Measurements from ENCODE around the gene CDC20.
A peak's percentile ranks its signal among the peaks of the same experiment; 100 is the strongest.

Gene CDC20

GRCh38 chr1:43370564-43370963, 11.8 kb downstream of the CDC20 start:
- no peak overlapping the region for H3K27ac ChIP-seq
- DNase-seq (ENCODE audit: low spot score), result no peak
- TF ChIP-seq CTCF (IDR thresholded peaks at IDR 0.05), result no peak
- no peak overlapping the region for H3K4me3 ChIP-seq

DNA sequence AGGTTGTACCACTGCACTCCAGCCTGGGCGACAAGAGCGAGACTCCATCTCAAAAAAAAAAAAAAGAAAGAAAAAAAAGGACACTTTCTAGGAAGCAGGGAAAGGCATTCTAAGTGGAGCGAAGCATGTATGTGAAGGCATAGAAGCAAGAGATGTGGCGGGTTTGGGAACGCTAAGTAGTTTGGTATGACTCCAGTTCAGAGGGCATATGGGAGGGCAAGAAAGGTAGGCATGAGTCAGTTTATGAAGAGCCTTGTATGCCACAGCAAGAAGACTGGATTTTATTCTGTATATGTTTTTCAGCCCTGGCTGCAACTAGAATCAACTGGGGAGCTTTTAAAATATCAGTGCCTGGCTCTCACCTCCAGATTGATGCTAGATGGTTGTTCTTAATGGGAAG, 13.4 kb downstream of the CDC20 start:
- H3K27ac ChIP-seq, result peak overlapping the region in 1 of 2 donors; percentile 67
- H3K4me3 ChIP-seq, result no peak overlapping the region
- DNase-seq (ENCODE audit: low spot score), result no peak
- TF ChIP-seq CTCF (IDR thresholded peaks at IDR 0.05), result no peak

DNA sequence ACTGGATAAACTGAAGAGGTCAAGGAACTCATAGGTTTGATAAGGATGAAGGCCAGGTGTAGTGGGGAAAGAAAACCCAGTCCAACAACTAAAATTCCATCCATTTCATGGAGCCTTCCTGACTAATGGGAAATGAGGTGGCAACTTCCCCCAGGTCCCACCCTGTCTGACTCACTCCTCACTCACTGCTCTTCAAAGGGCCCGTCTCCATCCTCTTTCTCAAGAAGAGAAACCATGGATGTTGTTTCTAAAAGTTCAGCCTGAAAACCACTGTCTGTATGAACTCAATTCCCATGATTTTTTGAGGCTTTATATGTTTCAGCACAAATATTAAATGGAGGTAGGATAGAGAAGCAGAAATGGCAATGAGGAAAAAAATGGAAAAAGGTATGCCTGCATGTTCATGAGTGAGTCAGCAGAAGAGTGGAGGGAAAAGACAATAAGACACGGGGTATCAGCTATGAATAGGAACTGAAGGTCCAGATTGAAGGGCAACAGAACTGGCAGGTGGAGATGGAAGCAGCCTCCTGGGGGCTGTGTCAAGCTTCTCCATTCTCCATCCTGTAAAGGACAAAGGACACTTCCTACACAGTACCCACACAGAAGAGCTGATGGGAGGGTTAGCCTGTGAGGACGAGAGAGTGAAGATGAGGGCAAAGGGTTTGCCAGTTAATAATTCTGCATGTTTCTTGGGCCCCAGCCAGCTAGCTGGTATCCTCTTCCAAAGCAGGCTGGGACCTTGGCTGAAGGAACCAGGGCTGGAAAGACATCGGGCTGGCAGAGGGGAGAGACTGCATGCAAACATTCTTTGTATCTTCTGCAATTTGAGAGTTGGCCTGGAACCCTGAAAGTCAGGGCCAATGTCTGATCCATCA, 14.5 kb downstream of the CDC20 start:
- no peak overlapping the region for H3K4me3 ChIP-seq
- DNase-seq (ENCODE audit: low spot score), result no peak
- H3K27ac ChIP-seq, result peak overlapping the region in 1 of 2 donors; percentile 67
- TF ChIP-seq CTCF (IDR thresholded peaks at IDR 0.05), result no peak

GRCh38 chr1:43376723-43377235, 18.0 kb downstream of the CDC20 start:
- DNase-seq (ENCODE audit: low spot score), result no peak
- Histone ChIP-seq H3K27ac (no peak overlapping the region), H3K4me3 (no peak overlapping the region)
- TF ChIP-seq CTCF (IDR thresholded peaks at IDR 0.05), result no peak

GRCh38 chr1:43377831-43378230, 19.1 kb downstream of the CDC20 start:
- no peak overlapping the region for H3K27ac ChIP-seq
- no peak for TF ChIP-seq CTCF (IDR thresholded peaks at IDR 0.05)
- H3K4me3 ChIP-seq, result no peak overlapping the region
- no peak for DNase-seq (ENCODE audit: low spot score)

- Histone ChIP-seq H3K27ac (no peak overlapping the region), H3K4me3 (no peak overlapping the region)
- DNase-seq (ENCODE audit: low spot score), result no peak
- no peak for TF ChIP-seq CTCF (IDR thresholded peaks at IDR 0.05)
Measured at GRCh38 chr1:43379476-43379875, 20.7 kb downstream of the CDC20 start.

DNA sequence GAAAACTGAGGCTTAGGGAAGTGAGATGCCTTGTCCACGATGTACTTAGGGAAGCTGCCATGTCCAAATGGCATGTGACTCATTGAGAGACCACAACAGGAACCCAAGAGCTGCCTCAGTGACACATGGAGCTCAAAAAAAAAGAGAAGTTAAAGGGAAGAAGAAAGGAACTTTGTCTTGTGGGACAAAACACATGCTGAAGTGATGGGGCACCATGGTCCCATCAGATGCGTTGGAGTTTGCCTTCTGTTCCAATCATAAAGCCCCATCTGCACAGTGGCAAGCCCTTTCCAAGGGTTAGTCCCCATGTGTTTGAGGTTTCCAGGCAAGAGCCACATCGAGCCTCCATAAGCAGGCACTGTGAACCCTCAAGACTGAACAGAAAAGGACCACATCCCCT, 22.8 kb downstream of the CDC20 start:
- Histone ChIP-seq H3K27ac (peak overlapping the region in 1 of 2 donors; percentile 58), H3K4me3 (no peak overlapping the region)
- no peak for DNase-seq (ENCODE audit: low spot score)
- no peak for TF ChIP-seq CTCF (IDR thresholded peaks at IDR 0.05)
